HG03571 (cell line): Measurements from ENCODE around the gene KCNQ5.
"Not testable (repeated sequence)": the region's sequence is repeated elsewhere in the genome, so short reads cannot be mapped to it uniquely, and the experiment has no call there.

ENCODE experiments used
- ATAC-seq: cut with Tn5 transposase; IDR thresholded peaks from one replicate; pipeline ENCODE4 v1.9.1; 2021; ENCODE audit not compliant: unreplicated experiment

KCNQ5 gene

GRCh38 chr6:72892901-72893300 is 271.0 kb downstream of the KCNQ5 start:
- ATAC-seq: no peak

DNA sequence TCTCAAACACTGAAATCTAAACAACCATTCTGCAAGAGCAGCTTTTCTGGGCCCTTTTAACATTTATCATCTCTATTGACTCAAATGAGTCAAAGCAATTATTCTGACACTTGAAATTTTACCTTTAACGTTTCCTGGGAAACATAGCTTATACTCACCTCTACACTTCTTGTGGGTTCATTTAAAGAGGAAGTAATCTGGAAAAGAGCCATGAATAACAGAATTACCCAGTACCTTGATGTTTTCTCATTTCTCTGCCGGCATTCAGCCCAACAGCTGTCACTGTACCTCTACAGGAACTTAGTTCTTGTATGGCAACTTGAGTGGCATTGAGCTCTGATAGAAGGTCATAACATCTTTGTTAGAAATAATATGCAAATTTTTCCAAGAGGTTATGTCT is 272.2 kb downstream of the KCNQ5 start:
- ATAC-seq: no peak

- not testable (repeated sequence) for ATAC-seq
These were observed 276.4 kb downstream of the KCNQ5 start for GRCh38 chr6:72898313-72898712.

DNA sequence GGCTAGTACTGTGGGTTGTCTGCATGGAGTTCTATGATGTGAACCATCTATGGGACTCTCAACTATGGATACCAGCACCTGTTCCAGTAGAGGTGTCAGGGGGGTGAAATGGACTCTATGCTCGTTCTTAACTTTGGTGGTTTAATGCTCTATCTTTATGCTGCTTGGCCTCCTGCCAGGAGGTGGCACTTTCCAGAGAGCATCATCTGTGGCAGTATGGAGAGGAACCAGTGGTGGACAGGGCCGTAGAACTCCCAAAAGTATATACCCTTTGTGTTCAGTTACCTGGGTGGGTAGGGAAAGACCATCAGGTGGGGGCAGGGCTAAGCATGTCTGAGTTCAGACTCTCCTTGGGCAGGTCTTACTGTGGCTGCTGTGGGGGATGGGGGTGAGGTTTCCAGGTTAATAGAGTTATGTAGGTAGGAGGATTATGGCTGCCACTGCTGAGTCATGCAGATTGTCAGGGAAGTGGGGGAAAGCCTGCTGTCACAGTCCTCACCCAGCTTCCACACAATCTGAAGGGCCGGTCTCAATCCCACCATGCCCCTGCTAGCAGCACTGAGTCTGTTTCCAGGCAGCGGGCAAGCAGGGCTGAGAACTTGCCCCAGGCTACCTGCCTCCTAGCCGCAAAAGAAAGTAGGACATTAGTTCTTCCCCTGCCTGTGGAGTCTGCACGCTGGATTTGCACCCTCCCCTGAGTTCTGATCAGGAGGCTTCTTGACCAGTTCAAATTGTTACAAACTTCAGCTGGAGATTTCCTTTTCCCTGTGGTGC is 284.0 kb downstream of the KCNQ5 start:
- ATAC-seq: no peak

DNA sequence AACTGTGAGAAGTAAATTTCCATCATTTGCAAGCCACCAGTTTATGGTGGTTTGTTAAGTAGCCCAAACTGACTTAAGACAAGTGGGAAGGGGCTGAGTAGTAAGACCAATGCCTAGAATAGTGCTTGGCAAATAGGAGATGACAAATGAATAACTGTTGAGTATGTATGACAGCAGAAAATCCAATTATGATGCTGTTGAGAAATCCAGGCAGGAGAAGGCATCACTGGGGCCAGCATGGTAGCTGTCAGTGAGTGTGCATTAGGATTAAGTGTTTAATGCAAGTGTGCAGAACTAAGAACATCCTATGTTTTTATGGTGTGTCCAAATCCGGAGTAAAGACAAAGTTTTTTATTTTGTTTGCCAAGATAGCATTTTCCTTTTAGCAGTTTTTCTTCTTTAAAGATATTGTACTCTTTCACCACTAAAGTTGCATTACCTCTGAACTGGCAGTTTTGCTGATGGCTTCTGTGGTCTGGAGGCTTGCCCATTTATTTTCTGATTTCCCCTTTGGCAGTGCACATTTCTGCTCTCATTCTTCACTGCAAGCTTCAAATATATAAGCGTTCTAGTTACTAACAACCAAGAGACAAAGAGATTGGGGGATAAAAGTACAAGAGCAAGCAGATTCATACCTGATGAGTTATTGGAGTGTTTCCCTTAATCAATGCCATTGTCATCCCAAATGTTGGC is 289.7 kb downstream of the KCNQ5 start:
- ATAC-seq: no peak

GRCh38 chr6:72913797-72914196 is 291.9 kb downstream of the KCNQ5 start:
- no peak for ATAC-seq

DNA sequence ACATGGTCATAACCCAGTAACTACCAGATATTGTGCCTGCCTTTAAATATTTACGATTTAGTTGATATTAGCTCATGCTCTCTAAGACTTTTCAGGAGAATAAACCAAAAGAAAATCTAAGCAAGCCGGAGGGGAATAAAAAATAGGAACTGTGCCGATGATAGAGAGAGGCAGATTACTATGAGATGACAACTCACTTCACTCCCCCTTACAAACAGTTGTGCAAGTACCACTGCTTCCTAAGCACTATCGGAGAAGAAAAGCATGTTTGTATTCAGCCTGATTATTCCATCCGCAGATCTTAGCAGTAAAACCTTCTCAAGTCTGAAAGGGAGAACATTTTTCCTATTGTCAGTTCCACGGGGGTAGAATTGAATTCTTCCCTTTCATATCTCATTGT is 294.4 kb downstream of the KCNQ5 start:
- ATAC-seq: no peak

DNA sequence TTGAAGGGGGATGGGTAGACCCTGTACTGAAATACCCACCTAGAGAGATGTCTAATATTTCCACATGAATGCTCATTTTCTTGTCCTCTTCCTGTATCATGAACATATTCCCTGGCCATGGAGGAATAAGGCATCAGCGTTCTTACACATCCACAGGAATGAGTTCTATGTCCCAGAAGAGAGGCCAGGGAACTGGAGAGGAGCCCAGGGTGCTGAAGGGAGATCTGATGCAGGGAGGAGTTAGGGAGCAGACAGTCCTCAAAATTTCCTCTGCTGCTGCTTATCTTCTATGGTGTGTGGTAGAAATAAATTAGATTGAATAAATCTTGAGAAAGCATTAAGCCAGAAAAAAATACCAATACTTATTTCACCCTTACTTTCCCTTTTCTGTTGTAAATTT is 295.0 kb downstream of the KCNQ5 start:
- no peak for ATAC-seq

DNA sequence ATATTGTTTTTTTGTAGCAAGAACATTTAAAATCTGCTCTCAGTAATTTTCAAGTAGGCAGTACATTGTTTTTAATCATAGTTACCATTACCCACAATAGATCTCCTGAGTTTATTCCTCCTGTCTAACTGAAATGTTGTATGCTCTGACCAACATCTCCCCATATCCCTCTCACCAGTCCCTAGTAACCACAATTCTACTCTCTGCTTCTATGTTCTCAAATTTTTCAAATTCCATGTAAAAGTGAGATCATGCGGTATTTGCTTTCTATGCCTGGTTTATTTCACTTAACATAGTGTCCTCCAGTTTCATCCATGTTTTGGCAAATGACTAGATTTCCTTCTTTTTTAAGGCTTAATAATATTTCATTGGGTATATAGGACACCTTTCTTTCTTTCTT is 300.5 kb downstream of the KCNQ5 start:
- ATAC-seq: no peak

GRCh38 chr6:72925136-72925535 is 303.3 kb downstream of the KCNQ5 start:
- no peak for ATAC-seq

DNA sequence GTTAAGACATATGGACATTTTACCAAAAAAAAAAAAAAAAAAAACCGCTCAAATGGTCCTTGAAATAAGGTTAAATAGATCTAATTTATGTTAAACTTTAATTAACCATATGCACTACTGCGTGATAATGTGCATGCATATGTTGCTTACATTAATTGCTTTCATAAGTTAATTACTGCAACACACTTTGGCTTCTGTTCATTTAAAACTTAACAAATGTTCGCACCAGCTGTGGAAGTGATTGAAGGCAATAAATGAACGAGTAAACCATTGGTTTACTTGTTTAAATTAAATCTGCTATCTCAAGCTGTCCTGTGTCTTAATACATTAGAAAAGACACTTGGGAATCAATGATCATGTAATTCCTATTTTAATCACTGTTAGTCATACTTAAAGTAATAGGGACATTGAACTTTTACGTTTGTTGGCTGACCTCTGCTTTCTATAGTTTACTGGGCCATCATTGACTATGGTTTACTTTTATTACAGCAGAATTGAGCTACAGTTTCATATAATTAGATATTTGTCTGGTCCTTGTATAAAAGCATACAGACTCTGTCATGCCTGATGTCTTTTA is 308.8 kb downstream of the KCNQ5 start:
- ATAC-seq: no peak

GRCh38 chr6:72931325-72931887 is 309.5 kb downstream of the KCNQ5 start:
- no peak for ATAC-seq

GRCh38 chr6:72933233-72933632 is 311.4 kb downstream of the KCNQ5 start:
- ATAC-seq: no peak

DNA sequence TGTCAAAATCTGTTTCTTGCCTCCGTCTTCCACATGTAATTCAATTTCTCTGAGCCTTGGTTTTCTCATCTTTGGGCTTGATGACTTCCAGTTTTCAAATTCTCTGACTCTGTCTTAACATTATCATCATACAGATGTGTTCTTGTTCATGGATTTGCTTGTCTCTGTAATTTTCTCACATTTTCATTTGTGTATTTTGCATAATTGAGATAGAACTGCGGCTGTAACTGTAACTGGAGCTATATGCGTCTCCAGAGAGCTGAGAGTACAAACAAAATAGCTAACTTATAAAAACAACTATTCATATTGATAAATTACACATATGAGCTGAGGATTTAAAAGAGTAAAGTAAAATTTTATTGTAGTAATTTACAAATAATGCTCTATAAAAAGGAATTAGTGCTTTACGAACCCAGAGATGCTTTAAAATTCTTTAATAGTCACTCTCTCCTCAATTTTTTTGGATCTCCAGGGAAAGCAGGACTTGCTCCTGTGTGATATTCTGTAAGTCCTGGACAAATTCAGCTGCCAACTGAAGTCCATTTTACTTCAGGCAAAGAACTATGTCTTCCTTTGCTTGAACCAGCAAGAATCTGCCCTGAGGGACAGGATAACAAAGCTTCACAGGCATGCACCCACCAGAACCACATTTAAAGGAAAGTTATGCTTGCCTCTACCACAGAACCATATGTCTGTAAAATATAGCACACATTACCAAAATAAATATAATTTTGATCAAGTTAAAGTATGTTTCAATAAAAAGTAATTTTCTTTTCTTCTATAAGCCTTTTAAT is 315.1 kb downstream of the KCNQ5 start:
- no peak for ATAC-seq

DNA sequence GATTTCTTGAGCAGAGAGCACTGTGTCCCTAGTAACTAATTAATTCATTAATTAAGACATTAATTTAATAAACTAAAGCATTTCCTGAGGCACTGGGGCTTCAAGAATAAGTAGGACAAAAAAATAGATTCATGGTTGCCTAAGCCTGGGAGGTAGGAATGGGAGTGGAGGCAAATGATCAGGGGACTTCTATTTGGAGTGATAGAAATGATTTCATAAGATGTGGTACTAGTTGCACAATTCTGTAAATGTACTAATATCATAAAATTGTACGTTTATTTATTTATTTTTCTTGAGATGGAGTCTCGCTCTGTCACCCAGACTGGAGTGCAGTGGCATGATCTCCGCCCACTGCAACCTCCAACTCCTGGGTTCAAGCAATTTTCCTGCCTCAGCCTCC is 316.2 kb downstream of the KCNQ5 start:
- ATAC-seq: no peak

DNA sequence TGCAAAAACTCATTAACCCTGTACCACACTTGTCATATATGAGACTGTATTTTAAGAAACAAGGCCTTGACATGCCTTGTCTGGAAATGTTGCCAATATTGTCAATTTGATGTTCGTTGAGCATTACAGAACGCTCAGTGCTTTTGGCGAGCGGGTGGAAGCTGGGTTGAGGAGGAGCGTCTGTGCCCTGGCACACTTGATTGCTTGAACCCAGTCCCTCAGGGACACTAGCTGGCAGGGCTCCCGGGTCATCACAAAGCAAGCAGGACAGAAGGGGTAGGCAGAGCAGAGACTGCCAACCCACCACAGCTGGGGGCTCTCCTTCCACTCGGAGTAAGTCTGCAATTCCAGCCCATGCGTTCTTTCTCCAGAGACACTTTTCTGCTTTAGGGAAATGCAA is 317.1 kb downstream of the KCNQ5 start:
- no peak for ATAC-seq

DNA sequence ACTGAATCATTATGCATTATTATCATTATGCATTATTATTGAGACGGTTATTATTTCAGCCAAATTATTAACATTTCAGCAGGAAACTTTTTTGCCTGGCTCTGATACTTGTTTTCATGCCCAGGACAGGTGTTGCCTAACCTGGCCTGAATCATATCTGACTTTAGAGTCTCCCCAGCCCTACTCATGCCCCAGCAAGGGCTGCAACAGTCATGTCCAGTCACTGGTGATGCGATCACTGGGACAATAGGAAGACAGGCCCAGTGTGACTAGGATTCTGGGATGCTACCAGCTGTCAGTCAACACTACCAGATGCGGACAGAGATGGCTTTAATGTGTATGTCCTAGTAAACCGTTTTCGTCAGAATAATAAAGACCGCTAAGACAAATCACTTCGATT is 318.4 kb downstream of the KCNQ5 start:
- no peak for ATAC-seq

DNA sequence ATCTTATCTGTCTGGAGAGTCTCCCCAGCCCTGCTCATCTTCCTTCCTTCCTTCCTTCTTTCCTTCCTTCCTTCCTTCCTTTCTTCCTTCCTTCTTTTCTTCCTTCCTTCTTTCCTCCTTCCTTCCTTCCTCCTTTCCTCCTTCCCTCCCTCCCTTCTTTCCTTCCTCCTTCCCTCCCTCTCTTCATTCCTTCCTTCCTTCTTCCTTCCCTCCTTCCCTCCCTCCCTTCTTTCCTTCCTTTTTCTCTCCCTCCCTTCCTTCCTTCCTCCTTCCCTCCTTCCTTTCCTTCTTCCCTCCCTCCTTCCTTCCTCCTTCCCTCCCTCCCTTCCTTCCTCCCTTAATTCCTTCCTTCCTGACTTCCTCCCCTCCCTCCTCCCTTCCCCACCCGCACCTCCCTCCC is 319.4 kb downstream of the KCNQ5 start:
- no peak for ATAC-seq

DNA sequence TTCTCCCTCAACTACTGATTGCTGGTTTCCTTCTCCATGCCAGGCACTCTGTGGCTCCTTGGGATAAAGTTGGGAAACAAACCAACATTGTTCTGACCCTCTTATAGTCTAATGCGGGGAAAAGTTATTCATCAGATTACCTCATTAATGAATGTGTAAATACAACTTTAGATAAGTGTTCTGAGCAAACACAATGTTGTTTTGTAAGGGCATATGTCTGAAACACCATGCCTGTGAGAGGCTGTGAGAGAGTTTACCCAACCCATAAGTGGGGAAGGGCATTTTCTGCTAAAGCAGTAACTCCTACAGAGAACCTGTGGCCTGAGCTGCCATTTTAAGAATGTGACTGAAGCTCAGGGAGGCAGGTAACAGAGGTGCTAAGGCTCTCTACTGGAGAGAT is 319.9 kb downstream of the KCNQ5 start:
- ATAC-seq: no peak

DNA sequence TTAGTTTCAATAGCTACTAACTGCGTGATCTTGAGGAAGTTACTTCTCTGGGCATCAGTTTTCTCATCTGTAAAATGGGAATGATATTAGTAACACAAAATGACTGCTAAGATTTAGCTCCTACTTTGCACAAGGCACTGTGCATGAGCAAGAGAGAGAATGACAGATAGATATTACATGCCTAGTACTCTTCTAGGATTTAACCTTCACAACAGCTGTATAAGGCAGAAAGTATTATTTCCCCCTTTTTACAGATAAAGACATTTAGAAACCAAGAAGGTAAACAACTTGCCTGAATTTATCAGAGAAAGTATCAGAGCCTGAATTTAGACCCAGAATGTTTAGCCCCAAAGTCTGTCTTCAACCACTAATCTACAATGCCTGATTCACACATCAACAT is 321.8 kb downstream of the KCNQ5 start:
- ATAC-seq: no peak

GRCh38 chr6:72944660-72945059 is 322.8 kb downstream of the KCNQ5 start:
- no peak for ATAC-seq
